PFSK-1 (cell line): ENCODE results near the gene ZBP1.

Experiments
- FOXP2 ChIP-seq: optimal IDR thresholded peaks from 2 replicates; pipeline ENCODE3; 2011; ENCODE audit warnings: borderline replicate concordance, control low read depth, inconsistent platforms; ENCODE audit not compliant: insufficient read depth; ENCODE audit errors: extremely low read length, extremely low read depth
- POLR2AphosphoS5 ChIP-seq: IDR thresholded peaks from 2 replicates; pipeline ENCODE4 v1.6.1; 2012; ENCODE audit warnings: low read depth, mild to moderate bottlenecking, control low read depth, low read length, moderate library complexity
- SIN3A ChIP-seq: IDR thresholded peaks from 2 replicates; pipeline ENCODE4 v1.6.1; 2012; ENCODE audit warnings: mild to moderate bottlenecking, low read length, moderate library complexity, borderline replicate concordance; ENCODE audit not compliant: insufficient read depth

GRCh38 chr20:57657535-57658446, 37.6 kb upstream of the ZBP1 start:
- TF ChIP-seq SIN3A (no peak), POLR2AphosphoS5 (no peak), FOXP2 (no peak)
